Muscle of arm (tissue), 12 donors: Measurements from ENCODE around the gene MAPK9. TPM values are rescaled to one million over a fixed set of nuclear protein-coding genes. Genes with fewer than 3 reads are reported as not detected.

Experiments
- DNase-seq: peaks from one replicate; pipeline ENCODE4 v3.0.0-alpha.2; 2013
- polyA plus RNA-seq, 12 donors: library from polyadenylated mRNA; unstranded; fragments of 120-200 nt; gene quantifications; one replicate each; pipeline ENCODE4 v1.2.1, GENCODE V29; 2013; ENCODE audit not compliant: insufficient read length in 12 of 12

The MAPK9 gene
- polyA plus RNA-seq, 12 donors = 24.2 to 35.7 (median 32.2) TPM; not detected in 1

- DNase-seq = no peak
These were observed 5.9 kb upstream of the MAPK9 start for GRCh38 chr5:180297587-180298282.

- no peak for DNase-seq
These were observed 4.9 kb upstream of the MAPK9 start for GRCh38 chr5:180296771-180297170.

GRCh38 chr5:180294913-180295555, 3.2 kb upstream of the MAPK9 start:
- DNase-seq = no peak

GRCh38 chr5:180294411-180294810, 2.5 kb upstream of the MAPK9 start:
- DNase-seq = no peak

GRCh38 chr5:180291234-180291940, 496 bp downstream of the MAPK9 start:
- DNase-seq = no peak

GRCh38 chr5:180290568-180291233, 1.2 kb downstream of the MAPK9 start:
- no peak for DNase-seq

- no peak for DNase-seq
These were observed 1.9 kb downstream of the MAPK9 start for GRCh38 chr5:180289966-180290365.

GRCh38 chr5:180289433-180289832, 2.5 kb downstream of the MAPK9 start:
- DNase-seq = no peak

GRCh38 chr5:180287868-180288267, 4.0 kb downstream of the MAPK9 start:
- DNase-seq = no peak

- no peak for DNase-seq
These were observed 4.5 kb downstream of the MAPK9 start for GRCh38 chr5:180287404-180287803.

- DNase-seq = no peak
These were observed 7.7 kb downstream of the MAPK9 start for GRCh38 chr5:180284149-180284548.

GRCh38 chr5:180283026-180283615, 8.8 kb downstream of the MAPK9 start:
- no peak for DNase-seq

- no peak for DNase-seq
These were observed 9.6 kb downstream of the MAPK9 start for GRCh38 chr5:180282281-180282680.

- DNase-seq = no peak
These were observed 10.2 kb downstream of the MAPK9 start for GRCh38 chr5:180281706-180282105.

GRCh38 chr5:180274695-180275094, 17.2 kb downstream of the MAPK9 start:
- DNase-seq = no peak

- DNase-seq = no peak
These were observed 20.7 kb downstream of the MAPK9 start for GRCh38 chr5:180271221-180271620.

- no peak for DNase-seq
These were observed 32.6 kb downstream of the MAPK9 start for GRCh38 chr5:180259260-180259611.

GRCh38 chr5:180253036-180253824, 38.7 kb downstream of the MAPK9 start:
- no peak for DNase-seq

GRCh38 chr5:180251887-180252286, 40.0 kb downstream of the MAPK9 start:
- DNase-seq = no peak

- DNase-seq = no peak
These were observed 40.7 kb downstream of the MAPK9 start for GRCh38 chr5:180251141-180251540.

GRCh38 chr5:180250329-180250728, 41.6 kb downstream of the MAPK9 start:
- no peak for DNase-seq
